OCI-M1 (cell line): ENCODE results near the gene MRTFA.
"Not testable (repeated sequence)": the region's sequence is repeated elsewhere in the genome, so short reads cannot be mapped to it uniquely, and the experiment has no call there.

Experiments used
- DNase-seq: peaks from one replicate; lab custom pipeline; 2025; lab: John Stamatoyannopoulos, UW

Gene MRTFA

DNA sequence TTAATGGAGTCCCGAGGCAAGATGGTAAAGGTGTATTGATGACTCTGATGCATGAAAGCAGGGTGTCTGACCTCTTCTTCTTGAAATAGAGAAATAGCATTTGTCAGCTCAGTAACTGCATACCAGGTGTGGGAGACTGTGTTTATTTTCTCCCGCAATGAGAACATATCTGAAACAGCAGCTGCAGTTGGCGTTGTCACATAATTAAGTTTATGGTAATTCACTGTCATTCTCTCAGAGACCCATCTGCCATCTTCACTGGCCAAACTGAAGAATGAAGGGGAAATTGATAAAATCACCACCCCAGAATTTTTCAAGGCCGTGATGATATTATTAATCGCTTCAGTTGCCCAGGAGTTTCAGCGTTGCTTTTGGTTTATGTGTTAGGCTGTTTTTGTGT is 22.6 kb upstream of the MRTFA start:
- DNase-seq = no peak

DNA sequence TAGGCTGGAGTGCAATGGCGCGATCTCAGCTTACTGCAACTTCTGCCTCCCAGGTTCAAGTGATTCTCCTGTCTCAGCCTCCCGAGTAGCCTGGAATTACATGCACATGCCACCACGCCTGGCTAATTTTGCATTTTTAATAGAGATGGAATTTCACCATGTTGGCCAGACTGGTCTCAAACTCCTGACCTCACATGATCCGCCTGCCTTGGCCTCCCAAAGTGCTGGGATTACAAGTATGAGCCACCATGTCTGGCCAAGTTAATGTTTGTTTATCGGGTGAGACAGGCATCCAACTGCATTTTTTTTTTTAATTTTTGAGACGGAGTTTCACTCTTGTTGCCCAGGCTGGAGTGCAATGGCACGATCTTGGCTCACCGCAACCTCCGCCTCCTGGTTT is 20.1 kb upstream of the MRTFA start:
- DNase-seq = not testable (repeated sequence)

DNA sequence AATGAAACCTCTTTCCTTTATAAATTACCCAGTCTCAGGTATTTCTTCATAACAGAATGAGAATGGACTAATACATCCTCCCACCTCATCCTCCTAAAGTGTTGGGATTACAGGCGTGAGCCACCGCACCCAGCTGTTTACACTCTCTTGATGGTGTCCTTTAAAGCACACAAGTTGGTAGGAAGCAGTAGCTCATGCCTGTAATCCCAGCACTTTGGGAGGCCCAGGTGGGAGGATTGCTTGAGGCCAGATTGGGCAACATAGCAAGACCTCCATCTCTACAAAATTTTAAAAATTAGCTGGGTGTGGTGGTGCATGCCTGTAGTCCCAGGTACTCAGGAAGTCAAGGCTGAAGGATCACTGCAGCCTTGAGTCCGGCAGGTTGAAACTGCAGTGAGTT is 19.4 kb upstream of the MRTFA start:
- not testable (repeated sequence) for DNase-seq

DNA sequence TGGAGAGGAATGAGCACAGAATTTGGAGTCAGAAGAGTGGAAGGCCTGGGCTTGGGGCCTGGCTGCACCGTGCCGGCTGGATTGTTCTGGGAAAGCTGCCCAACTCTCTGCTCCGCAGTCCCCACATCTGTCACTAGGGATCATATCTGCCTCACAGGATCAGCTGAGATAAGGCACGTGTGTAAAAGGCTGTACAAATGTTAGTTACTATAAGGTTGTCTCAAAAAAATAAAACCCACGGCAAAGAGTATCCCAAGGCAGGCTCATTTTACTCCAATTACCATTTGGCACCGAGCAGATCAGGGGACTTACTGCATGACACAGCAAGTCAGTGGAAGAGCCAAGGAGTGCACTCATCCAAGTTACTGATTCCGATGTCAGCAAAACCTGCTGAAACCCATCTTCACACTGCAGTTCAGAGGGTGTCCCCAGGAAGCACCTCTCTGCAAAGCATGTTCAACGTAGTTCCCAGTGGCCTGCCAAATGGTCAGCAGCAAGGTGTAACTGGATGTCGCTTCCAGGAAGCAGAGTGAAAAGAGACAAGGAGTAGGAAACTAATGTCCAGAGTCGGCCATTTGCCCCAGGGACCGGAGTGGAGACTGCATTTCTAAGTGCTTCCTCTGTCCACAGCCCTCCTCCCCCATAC is 18.1 kb upstream of the MRTFA start:
- DNase-seq = peak; percentile 55

DNA sequence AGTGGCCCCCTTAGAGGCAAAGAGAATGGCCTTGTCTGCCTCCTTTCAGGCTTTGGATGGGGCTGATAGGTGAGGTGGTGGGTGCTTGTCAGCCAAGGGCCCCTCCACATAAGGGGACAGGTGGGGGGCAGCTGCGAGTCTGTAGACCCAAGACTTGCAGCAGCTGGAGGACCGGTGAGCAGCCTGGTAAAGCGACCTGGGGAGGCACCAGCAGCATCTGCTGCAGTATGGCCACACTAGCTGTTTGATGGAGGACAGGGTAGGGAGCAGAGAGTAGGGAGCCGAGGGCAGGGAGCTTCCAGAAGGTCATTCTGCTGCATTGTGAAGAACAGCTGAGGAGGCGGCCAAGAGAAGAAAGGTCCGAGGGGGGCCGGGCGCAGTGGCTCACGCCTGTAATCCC is 16.8 kb upstream of the MRTFA start:
- DNase-seq = no peak

DNA sequence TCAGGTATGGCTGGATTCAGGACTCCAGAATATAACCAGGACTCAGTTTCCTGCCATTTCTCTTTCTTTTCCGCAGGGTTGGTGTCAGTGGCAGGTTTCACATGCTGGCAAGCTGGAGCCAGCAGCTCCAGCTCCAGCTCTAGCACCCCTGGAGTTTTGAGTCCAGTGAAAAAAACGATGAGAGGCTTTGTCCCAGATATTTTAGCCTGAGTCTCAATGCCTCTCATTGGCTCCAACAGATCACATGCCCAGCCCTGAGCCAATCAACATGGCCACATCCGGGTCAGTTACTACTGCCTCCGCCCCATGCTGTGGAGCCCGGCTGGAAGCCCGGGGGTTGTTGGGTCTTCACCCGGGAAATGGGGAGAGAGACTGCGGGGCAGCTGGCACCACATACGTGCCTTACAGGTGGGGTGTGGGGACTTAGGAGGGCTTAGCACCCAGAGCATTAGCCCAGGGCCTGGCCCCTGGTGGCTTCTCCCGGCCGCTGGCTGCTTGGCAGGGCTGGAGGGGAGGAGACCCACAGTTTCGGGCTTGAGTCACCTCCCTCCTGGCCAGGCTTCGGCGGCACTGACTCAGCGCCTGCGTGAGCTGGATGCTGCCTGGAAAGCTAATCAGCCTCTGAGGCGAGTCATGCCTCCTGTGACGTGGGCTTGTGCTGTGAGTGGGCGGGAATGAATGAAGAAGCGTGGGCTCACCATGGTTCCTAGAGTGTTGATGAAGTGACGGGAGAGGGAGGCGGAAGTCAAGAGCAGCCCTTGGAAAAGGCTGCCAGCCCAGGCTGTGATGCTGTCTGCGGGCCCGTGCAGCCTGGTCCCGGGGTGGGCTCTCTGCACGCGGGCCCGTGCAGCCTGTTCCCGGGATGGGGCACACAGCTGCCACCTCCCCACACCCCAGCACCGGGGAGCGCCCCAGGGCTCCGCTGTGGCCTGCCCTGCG is 15.3 kb upstream of the MRTFA start:
- DNase-seq = peak; percentile 97

DNA sequence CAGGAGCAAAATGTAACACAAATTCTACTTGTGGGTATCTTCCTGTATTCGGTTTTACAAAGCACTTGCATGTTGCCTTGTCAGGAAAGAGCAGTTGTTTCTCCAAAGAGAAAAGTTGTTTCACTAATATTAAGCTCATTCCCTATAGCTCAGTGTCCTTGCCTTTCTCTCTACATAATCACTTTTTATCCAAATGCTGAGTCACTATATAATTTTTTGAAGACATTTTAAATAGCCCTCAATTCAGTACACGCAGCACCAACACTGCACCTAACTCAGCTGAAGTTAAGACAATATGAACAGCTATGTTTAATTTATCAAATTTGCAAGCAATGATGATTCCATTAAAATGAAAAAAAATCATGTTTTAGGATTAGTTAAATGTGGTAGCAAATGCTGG is 14.5 kb upstream of the MRTFA start:
- peak; percentile 46 for DNase-seq

DNA sequence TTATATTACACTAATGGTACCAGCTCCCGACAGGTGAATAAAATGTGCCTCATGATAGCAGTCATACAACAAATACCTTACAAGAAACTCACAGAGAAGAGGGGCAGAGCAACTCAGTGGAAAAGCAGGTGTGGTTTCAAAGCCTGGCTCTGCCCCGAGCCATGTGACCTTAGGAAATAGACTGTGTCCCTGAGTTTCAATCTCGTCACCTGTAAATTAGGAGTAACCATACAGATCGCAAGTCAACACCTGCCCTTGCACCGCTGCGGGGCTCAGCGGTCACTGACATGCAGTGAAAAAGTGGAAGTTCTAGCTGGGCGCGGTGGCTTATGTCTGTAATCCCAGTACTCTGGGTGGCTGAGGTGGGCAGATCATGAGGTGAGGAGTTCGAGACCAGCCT is 11.9 kb upstream of the MRTFA start:
- no peak for DNase-seq

DNA sequence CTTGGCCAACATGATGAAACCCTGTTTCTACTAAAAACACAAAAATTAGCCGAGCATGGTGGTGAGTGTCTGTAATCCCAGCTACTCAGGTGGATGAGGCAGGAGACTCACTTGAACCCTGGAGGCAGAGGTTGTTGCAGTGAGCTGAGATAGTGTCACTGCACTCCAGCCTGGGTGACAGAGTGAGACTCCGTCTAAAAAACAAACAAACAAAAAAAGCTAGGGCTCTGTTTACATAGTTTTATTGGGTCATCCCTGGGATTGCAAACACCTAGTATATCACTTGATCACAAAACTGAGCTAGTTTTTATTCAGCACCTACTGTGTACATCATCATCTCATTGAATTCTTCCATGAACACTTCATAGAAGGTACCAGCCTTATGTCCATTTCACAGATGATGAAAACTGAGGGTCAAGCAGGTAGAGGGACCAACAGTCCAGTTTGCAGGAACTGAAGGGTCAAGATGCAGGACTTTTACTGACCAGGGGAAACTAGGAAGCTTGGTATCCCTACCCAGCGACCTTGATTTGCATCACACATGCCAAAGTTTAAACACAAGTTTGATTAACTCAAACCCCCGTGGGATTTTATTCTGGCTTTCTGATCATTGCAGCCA is 9.2 kb upstream of the MRTFA start:
- DNase-seq = no peak

DNA sequence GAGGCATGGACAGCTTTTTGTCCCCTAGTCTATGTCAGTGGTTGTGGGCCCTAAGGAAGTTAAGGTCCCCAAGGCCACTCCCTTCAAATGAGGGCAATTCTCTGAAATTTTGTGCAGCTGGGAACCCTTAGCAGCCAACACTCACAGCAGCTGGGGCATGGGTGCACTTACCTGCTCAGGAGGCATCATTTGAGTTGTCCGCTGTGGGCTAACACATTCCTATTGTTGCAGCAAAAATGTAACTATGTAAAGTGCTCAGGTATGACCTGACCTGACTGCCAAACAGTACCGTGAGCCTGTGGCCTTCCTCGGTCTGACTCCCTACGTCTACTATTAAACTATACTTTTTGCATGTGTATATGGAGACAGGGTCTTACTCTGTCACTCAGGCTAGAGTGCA is 5.8 kb upstream of the MRTFA start:
- no peak for DNase-seq

DNA sequence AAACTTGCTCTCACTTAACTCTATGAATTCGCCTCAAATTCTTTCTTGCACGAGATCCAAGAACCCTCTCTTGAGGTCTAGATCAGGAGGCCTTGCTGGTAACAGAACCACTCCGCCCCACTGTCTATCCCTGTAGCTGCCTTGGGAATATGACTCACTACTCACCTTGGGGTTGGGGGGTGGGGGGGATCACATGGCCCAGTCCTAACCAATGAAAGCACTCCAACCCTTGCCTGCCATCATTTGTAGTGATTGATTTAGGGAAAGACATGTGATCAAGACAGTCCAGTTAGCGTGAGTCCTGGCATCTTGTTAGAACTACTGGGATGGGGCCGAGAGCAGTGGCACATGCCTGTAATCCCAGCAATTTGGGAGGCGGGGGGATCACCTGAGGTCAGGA is 4.8 kb upstream of the MRTFA start:
- DNase-seq = no peak

DNA sequence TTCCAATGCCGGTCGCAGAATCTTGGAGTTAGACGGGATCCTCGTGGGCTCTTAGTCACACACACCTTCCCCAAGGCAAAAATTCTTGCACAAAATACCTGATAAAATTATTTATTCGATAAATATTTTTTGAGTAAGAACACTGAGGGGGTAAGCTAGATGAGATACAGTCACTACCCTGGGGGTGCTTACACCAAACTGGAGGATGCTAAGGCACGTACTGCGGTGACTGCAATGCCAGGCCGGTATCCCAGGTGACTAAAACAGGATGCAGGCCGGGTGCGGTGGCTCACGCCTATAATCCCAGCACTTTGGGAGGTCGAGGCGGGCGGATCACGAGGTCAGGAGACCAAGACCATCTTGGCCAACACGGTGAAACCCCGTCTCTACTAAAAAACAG is 1.7 kb upstream of the MRTFA start:
- DNase-seq = no peak

DNA sequence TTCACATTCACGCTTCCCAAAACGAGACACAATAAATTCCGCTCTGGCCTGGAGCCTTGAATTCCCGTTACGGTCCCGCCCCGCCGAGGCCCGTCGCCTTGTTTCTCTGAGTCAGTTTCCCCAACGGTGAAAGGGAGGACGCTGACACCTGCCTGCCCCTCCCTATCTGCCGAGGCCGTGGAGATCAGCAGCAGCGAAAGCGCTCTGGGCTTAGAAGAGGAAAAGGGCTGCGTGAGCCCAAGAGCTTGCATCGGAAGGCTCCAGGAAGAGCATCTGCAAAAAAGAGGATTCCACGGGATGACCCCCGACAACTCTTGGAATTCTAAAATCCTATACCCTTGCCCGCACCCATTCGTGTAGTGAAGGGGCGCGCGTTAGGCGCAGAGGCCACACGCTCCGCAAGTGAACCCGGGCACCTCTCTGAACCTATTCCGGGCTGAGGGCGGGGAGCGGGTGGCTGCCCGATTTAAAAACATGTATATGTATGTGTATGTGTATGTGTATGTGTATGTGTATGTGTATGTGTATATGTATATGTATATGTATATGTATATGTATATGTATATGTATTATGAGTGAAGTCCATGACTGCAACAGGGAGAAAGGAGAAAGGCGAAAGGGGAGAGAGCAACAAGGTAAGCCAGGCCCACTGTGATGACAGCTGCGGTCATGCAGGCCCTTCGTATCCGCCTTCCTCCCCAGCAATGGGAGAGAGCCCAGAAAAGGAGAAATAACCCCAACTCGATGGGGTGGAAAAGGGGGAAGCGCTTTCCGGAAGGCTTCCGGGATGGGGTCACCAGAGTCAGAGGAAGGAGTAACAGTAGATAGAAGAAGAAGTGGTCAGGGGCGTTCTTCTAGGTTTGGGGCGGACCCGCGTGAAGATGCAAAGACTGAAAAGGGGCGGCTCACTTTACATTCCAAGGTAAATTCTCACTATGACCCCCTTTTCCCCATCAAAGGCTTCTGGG is 948 bp upstream of the MRTFA start:
- no peak for DNase-seq

DNA sequence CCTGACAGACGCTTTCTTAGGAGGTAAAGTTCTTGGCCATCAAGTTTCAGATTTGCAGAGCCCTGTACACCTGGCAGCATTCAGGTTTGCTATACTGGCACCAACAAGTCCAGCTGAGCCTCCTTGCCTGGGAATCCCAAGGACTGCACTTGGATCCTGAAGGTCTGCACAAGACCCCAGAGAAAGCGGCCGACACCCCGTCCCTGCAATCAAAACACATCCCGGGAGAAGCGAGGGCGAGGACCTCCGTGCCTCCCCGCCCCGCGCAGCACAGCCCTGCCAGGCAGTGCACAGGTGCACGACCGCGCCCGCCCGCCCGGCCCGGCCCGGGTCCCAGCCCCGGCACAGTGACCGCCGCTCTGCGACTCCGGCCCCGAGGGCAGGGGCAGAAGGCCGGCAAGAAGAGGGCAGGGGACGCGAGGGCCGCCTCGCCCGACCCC is 559 bp downstream of the MRTFA start:
- DNase-seq = no peak

DNA sequence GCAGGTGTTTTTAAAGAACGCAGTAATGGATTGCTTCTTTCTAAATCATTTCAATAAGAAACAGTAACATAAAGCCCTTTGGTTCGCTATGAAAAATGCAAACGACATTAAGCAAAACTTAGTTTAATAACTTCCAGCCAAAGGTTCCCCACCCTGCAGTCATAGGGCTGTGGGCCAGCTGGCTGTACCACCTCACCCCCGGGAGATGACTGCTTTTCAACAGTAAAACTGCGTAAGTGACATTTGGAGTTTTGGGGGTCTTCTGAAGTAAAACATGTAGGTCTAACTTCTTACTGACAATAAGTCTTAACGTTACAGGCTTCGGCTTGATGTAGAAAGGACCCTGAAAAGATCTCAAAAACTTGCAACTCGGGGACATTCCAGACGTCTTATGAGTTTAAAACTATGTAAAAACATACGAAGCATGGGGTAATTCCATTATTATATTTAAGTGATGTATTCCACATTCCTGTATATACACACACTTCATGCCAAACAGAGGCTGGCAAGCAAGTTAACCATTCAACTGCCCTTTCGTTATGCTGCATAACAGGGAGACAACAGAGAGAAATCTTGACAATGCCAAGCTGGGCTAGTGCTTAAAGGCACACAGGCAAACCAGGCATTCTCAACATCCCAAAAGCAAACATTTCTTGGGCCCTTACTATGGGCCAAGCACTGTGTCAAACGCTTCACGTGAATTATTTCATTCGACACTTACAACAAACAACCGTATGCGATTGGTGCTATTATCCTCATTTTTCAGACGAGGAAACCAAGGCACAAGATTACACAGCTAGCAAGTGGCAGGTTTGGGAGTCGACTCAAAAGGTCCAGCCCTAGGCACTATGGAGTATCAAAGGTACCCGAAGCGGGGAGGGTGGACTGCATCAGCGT is 1.2 kb downstream of the MRTFA start:
- peak; percentile 18 for DNase-seq

DNA sequence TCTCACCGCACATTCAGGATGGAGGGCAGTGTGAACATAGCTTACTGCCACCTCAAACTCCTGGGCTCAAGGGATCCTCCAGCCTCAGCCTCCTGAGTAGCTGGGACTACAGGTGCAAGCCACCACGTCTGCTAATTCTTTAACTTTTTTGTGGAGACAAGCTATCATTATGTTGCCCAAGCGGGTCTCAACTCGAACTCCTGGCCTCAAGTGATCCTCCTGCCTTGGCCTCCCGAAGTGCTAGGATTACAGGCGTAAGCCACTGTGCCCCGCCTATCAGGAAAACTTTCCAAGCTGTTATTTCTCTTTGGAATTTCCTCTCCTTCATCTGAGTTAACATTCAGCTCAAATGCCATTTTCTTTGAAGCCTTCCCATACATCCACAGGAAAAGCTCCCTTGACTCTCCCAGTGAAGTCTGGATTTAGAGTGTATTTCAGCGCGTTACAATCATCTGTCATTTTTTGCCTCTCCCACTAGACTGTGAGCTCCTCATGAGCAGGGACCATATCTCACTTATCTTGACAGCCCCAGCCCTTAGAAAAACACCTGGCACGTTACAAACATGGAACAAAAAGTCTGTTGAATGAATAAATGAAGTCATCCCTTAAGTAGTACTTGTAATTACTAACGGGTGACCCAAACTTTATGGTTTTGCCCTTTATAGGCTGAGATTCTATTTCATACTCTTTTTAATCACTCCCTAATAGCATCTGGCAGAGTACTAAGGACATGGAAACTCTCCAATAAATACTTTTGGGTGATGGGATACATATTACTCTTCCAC is 2.2 kb downstream of the MRTFA start:
- no peak for DNase-seq

DNA sequence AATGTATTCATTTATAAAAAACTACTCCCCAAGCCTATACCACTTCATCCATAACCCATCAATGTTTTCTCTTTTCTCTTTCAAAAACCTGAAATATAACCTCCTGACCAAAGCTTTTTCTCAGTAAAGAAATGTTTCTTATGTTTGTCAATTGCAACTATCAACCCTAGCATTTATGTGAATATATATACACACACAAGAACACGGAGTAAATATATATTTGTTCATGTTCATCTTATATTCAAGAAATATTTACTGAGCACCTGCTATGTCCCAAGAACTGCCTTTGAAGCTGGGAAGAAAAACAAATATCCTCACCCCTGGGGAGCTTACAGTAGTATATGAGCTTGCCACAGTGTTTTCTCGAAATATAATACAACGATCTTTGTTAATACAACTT is 3.5 kb downstream of the MRTFA start:
- no peak for DNase-seq

DNA sequence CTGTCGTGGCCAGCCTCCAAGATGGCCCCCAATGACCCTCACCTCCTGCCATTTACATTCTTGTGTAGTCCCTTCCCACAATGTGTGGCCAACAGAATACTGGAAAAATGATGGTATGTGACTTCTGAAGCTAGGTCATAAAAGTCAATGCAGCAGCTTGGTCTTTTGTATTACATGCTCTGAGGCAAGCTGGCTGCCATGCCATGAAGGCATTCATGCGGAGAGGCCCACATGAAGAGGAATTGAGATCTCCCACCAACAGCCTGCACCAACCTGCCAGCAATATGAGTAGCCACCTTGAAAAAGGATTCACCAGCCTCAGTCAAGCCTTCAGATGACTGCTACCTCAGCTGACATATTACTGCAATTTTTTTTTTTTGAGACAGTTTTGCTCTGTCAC is 4.6 kb downstream of the MRTFA start:
- no peak for DNase-seq

DNA sequence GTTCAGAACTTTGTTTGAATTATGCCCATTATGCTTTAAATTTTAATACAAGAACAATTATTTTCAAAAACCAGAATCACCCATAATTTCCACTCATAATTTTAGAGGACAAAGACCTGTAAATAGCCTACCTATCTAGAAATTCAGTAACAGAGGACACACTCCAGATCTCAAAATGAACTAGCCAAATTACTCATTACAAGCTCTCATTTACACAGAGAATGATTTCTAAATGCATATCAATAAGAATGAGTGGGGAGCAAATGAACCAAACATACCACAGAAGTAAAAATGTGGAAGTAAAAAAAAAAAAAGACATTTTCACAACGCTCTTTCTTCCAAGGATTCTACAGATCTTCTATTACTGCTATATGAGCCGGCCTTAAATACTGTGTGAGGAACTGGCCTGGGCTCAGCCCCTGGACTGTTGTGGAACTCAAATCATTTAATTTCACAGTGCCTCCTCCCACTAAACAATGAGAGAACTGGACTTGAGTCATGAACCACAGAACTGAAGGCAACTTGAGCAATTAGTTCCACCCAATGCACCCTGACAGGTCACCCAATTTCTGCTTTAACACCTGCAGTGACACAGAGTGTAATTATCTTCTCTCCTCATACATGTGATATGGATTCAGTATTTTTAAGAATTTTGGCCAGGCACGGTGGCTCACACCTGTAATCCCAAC is 8.0 kb downstream of the MRTFA start:
- DNase-seq = peak; percentile 22
